Measurements from ENCODE around the gene RRP36. TPM values are rescaled to one million over a fixed set of nuclear protein-coding genes. Genes with fewer than 3 reads are reported as not detected.

The RRP36 gene
- total RNA-seq, 1 donor from 2014 or later = 35.3 TPM

DNA sequence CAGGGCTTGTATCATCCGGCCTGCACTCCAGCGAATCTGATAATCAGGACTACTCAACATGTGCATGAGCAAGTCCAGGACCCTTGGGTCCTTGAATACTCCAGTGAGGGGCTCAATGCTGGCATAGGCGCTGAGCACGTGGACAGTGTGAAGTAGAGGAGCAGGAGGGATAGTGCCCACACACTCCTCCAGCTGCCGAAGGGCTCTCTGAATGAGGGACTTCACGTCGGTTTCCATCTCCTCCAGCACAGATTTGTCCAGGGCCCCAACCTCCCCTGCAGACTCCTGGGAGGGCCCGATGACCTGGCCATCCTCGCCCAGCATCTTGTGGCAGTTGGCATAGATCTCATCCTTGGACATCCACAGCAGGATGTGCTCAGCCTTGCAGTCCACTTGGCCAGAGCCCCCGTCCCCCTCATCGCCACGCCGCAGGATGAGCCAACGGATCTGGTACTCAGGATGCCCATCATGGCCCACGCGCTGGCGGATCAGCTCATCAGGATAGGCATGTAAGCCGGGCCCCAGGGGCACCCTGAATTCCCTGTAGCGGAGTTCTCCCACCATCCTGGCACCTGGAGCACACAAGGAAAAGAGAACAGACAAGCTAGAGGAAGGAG is 30.9 kb downstream of the RRP36 start:
- H3K36me3 ChIP-seq = peaks cover 65% of the 10 kb centered on the region
- H3K4me3 ChIP-seq = peak overlapping the region; percentile 86
- peak overlapping the region; percentile 95 for H3K27ac ChIP-seq
- intact Hi-C loops (cut with DNase I) = no loop called here
- H3K27me3 ChIP-seq (ENCODE audit: low read depth) = no peaks in the 10 kb centered on the region
- peaks cover 13% of the 10 kb centered on the region for H3K4me1 ChIP-seq
- DNase-seq (no peak), ATAC-seq (no peak)
- TF ChIP-seq, protein P1, sequence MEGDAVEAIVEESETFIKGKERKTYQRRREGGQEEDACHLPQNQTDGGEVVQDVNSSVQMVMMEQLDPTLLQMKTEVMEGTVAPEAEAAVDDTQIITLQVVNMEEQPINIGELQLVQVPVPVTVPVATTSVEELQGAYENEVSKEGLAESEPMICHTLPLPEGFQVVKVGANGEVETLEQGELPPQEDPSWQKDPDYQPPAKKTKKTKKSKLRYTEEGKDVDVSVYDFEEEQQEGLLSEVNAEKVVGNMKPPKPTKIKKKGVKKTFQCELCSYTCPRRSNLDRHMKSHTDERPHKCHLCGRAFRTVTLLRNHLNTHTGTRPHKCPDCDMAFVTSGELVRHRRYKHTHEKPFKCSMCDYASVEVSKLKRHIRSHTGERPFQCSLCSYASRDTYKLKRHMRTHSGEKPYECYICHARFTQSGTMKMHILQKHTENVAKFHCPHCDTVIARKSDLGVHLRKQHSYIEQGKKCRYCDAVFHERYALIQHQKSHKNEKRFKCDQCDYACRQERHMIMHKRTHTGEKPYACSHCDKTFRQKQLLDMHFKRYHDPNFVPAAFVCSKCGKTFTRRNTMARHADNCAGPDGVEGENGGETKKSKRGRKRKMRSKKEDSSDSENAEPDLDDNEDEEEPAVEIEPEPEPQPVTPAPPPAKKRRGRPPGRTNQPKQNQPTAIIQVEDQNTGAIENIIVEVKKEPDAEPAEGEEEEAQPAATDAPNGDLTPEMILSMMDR (IDR thresholded peaks at IDR 0.05) = no peak
- no peaks in the 10 kb centered on the region for H3K9me3 ChIP-seq

DNA sequence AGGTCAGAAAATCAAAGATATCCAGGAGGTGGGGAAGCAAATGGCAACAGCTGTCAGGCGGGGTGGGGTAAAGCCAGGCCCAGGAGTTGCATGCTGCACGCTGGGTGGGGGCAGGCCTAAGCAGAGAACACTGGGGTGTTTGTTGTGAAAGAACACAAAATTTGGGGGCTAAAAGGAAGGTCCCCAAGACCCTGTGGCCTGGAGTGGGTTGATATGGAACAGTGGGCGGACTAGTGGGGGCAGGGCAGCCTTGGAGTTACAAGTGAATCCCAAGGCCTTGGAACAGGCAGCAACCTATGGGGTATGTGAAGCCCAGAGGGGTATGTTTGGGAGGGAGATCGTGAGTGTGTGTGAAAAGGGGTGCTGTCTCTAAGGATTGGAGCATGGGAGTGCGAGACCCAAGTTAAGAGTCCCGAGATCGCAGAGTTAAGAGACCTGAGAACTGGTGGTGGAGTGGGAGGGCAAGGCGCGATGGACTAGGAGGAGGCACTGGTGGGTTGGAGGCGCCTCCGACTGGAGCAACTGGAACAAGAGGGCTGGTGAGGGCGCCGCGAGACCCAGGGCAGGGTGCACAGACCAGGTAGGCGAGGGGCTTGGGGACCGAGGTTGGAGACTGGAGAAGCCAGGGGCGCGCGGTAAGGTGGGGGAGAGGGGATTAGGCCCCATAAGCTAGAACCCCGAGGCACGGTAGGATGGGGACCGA is 31.6 kb downstream of the RRP36 start:
- no peaks in the 10 kb centered on the region for H3K9me3 ChIP-seq
- TF ChIP-seq, protein P1 (IDR thresholded peaks at IDR 0.05) = no peak
- DNase-seq = peak; percentile 56
- ATAC-seq = peak; percentile 40 to 49
- H3K4me3 ChIP-seq = peak overlapping the region; percentile 86
- peaks cover 64% of the 10 kb centered on the region for H3K36me3 ChIP-seq
- H3K27ac ChIP-seq = peak overlapping the region; percentile 95
- no peaks in the 10 kb centered on the region for H3K27me3 ChIP-seq (ENCODE audit: low read depth)
- peaks cover 15% of the 10 kb centered on the region for H3K4me1 ChIP-seq
- intact Hi-C loops (cut with DNase I) = no loop called here

DNA sequence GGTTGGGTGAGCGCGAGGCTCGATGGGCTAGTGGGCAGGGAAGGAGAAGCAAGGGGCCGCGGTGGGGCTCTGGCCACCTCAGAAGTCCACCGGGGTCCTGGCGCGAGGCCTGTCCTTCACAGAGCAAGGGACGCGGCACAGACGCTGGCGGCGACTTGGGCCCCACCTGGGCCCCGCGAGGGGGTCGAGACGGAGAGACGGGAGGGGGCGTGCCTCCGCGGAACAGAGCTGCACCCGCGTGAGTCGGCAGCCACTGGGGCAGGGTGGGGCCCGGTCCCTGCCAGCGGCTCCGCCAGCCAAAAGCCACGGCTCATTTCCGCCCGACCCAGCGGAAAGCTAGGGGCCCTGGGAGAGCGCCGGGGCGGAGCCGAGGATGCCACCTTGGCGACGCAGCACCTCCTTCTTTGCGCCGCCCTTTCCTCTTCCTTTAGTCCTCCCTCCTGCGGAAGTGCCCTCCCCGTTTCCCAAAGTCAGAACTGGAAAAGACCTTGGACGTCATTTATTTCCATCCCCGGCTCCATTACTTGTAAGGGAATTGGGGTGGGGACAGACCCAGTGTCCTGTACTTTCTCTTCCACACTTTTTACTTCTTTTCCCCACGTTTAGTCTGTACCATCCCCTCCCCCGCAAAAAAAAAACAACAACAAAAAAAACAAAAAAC is 32.3 kb downstream of the RRP36 start, which contains the start of gene CUL7:
Gene CUL7 (minus strand): TSS at position 307 of the 661 bp plus-strand sequence. CDS start 1,063 bp downstream, outside the sequence.
- no peaks in the 10 kb centered on the region for H3K9me3 ChIP-seq
- H3K27ac ChIP-seq = peak within 1 kb of the TSS; percentile 95
- H3K36me3 ChIP-seq = peaks cover 57% of the 10 kb centered on the region
- H3K27me3 ChIP-seq (ENCODE audit: low read depth) = no peaks in the 10 kb centered on the region
- peak within 1 kb of the TSS; percentile 86 for H3K4me3 ChIP-seq
- intact Hi-C loops (cut with DNase I) = no loop called here
- H3K4me1 ChIP-seq = peaks cover 21% of the 10 kb centered on the region
- ATAC-seq (peak; percentile 97 to 98), DNase-seq (peak; percentile 96)
- TF ChIP-seq, protein P1 (IDR thresholded peaks at IDR 0.05) = no peak

DNA sequence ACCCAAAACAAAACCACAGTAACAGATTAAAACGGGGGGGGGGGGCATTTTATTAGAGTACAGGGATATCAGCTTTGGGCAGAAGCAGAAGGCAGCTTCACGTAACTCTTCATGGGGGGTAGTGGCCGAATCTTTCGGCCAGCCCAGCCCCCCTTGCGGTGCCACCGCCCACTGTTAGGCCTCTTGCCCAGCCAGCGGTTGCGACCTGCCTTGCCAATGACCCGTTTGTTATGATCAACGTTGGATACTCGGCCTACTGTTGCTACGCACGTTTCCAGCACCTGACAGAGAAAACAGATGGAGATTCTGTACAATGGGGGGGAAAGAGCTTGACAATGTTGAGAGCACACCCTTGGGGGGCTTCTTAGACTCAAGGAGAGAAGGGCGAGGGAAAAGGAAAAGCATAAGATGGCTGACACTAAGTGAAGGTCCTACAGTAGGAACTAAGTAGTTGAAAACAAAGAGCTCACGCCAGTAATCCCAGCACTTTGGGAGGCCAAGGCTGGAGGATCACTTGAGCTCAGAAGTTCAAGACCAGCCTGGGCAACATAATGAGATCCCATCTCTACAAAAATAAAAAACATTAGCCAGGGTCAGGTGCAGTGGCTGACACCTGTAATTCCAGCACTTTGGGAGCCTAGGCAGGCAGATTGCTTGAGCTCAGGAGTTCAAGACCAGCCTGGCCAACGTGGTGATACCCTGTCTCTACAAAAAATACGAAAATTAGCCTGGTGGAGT is 33.0 kb downstream of the RRP36 start:
- DNase-seq = no peak
- ATAC-seq = no peak
- Histone ChIP-seq H3K36me3 (peaks cover 50% of the 10 kb centered on the region), H3K4me1 (peaks cover 23% of the 10 kb centered on the region), H3K9me3 (no peaks in the 10 kb centered on the region), H3K27ac (peak overlapping the region; percentile 95), H3K27me3 (ENCODE audit: low read depth) (no peaks in the 10 kb centered on the region), H3K4me3 (peak overlapping the region; percentile 86)
- intact Hi-C loops (cut with DNase I) = no loop called here
- TF ChIP-seq, protein P1 (IDR thresholded peaks at IDR 0.05) = no peak

DNA sequence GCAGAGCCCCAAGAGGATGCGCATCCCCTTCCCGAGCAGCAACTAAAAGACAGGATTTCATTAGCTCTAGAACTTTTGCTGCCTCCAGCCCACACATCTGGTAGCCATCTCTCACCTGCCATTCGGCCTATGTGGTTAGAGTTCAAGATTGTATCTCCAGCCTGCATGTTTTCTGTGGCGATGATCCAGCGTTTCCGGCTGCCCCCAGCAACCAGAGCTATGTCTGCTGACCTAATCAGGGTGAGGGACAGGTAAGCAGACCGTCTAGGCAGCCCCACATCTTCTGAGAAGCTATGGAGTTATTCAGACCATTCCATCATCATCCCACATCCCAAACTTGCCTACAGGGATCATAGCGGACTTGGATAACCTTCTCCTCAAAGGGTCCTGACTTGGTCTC is 34.5 kb downstream of the RRP36 start:
- intact Hi-C loops (cut with DNase I) = no loop called here
- DNase-seq (no peak), ATAC-seq (no peak)
- H3K27ac ChIP-seq = no peak overlapping the region
- peaks cover 35% of the 10 kb centered on the region for H3K4me1 ChIP-seq
- no peaks in the 10 kb centered on the region for H3K9me3 ChIP-seq
- H3K4me3 ChIP-seq = no peak overlapping the region
- H3K36me3 ChIP-seq = peaks cover 38% of the 10 kb centered on the region
- TF ChIP-seq, protein P1 (IDR thresholded peaks at IDR 0.05) = no peak
- H3K27me3 ChIP-seq (ENCODE audit: low read depth) = no peaks in the 10 kb centered on the region

All from lower lobe of right lung (tissue), 2 donors.